HEK293T (cell line): ENCODE measurements around the gene OVCH1.
"Not testable (repeated sequence)": the region's sequence is repeated elsewhere in the genome, so short reads cannot be mapped to it uniquely, and the experiment has no call there.

Experiments used
- CTCF ChIA-PET: fragments of 350-600 bp; formaldehyde crosslinking; extraction: SDS; loops from one replicate; lab custom pipeline; 2021; ENCODE audit warnings: antibody characterized with exemption, inconsistent platforms; lab: Yijun Ruan, JAX
- POLR2A ChIA-PET: fragments of 350-600 bp; formaldehyde crosslinking; extraction: SDS; loops from one replicate; lab custom pipeline; 2020; ENCODE audit warnings: antibody characterized with exemption, inconsistent platforms; lab: Yijun Ruan, JAX
- DNase-seq: peaks from one replicate; pipeline ENCODE4 v3.0.0; 2012; ENCODE audit warnings: mixed read lengths; ENCODE audit errors: extremely low spot score
- ARNT ChIP-seq: fragments of 450-650 bp; IDR thresholded peaks from 2 replicates; pipeline ENCODE4 v1.6.1; 2017; ENCODE audit warnings: mild to moderate bottlenecking
- BHLHE40 ChIP-seq: fragments of 450-650 bp; IDR thresholded peaks from 2 replicates; pipeline ENCODE4 v1.6.1; 2016; ENCODE audit warnings: mild to moderate bottlenecking, moderate library complexity, borderline replicate concordance
- CTBP1 ChIP-seq: fragments of 450-650 bp; IDR thresholded peaks from 2 replicates; pipeline ENCODE4 v1.6.1; 2016; ENCODE audit warnings: borderline replicate concordance
- ELF4 ChIP-seq: fragments of 450-650 bp; IDR thresholded peaks from 2 replicates; pipeline ENCODE4 v1.6.1; 2017; ENCODE audit warnings: antibody characterized with exemption
- FOXA1 ChIP-seq: fragments of 450-650 bp; IDR thresholded peaks from 2 replicates; pipeline ENCODE4 v1.6.1; 2016; ENCODE audit warnings: mild to moderate bottlenecking
- FOXK2 ChIP-seq: fragments of 450-650 bp; IDR thresholded peaks from 2 replicates; pipeline ENCODE4 v1.6.1; 2016; ENCODE audit warnings: mild to moderate bottlenecking
- FOXM1 ChIP-seq: fragments of 450-650 bp; IDR thresholded peaks from 2 replicates; pipeline ENCODE4 v1.6.1; 2017; ENCODE audit warnings: mild to moderate bottlenecking, borderline replicate concordance
- HDGF ChIP-seq: fragments of 450-650 bp; IDR thresholded peaks from 2 replicates; pipeline ENCODE4 v1.6.1; 2017; ENCODE audit warnings: antibody characterized with exemption, borderline replicate concordance
- L3MBTL2 ChIP-seq: fragments of 450-650 bp; conservative IDR thresholded peaks from 2 replicates; pipeline ENCODE4 v1.6.1; 2016; ENCODE audit warnings: mild to moderate bottlenecking
- LEF1 ChIP-seq: fragments of 450-650 bp; IDR thresholded peaks from 2 replicates; pipeline ENCODE4 v1.6.1; 2017; ENCODE audit warnings: mild to moderate bottlenecking, borderline replicate concordance
- NFRKB ChIP-seq: fragments of 450-650 bp; IDR thresholded peaks from 2 replicates; pipeline ENCODE4 v1.6.1; 2016; ENCODE audit warnings: mild to moderate bottlenecking, moderate library complexity
- PKNOX1 ChIP-seq: fragments of 450-650 bp; IDR thresholded peaks from 2 replicates; pipeline ENCODE4 v1.6.1; 2016
- SP1 ChIP-seq: fragments of 450-650 bp; IDR thresholded peaks from 2 replicates; pipeline ENCODE4 v1.6.1; 2017
- SUZ12 ChIP-seq: fragments of 450-650 bp; IDR thresholded peaks from 2 replicates; pipeline ENCODE4 v1.6.1; 2016; ENCODE audit warnings: mild to moderate bottlenecking
- TARDBP ChIP-seq: fragments of 450-650 bp; IDR thresholded peaks from 2 replicates; pipeline ENCODE4 v1.6.1; 2016
- ZNF384 ChIP-seq: fragments of 450-650 bp; IDR thresholded peaks from 2 replicates; pipeline ENCODE4 v1.6.1; 2016

OVCH1 gene

DNA sequence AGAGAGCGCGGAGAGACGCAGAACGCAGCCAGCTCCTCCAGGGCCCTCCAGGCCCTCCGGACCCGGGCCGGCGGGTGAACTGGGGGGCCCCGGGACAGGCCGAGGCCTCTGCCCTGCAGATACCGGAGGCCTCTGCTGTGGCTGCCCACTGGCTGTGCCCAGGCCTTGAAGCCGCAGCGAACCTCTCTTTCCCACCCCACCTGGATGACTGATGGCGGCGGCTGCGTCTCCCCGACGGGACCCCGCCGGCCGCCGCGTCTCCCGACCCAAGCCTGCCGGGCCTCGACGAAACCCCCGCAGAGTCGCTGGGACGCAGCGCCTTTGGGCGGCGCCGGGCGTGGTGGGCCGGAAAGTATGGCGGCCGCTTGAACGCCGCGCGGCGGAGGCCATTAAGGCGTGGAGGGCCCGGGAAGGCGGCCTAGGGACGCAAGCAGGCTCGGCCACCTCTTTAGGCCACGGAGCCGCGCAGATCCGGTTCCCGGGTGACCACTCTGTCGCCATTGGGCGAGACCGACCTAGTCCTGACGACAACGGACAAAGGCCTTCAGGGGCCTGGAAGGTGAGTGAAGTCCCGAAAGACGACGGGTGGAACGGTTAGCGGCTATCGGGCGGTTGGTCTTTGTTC is 108.1 kb downstream of the OVCH1 start:
- DNase-seq = no peak
- POLR2A ChIA-PET = no interaction called here
- no peak for TF ChIP-seq ELF4
- no peak for TF ChIP-seq SP1
- TF ChIP-seq PKNOX1 = no peak
- no peak for TF ChIP-seq FOXA1
- TF ChIP-seq BHLHE40 = no peak
- TF ChIP-seq CTBP1 = no peak
- no peak for TF ChIP-seq SUZ12
- no peak for TF ChIP-seq LEF1
- no peak for TF ChIP-seq NFRKB
- no peak for TF ChIP-seq FOXM1
- no peak for TF ChIP-seq HDGF
- no peak for TF ChIP-seq ZNF384
- no peak for TF ChIP-seq ARNT
- no peak for TF ChIP-seq L3MBTL2
- TF ChIP-seq TARDBP = no peak
- TF ChIP-seq FOXK2 = no peak
- CTCF ChIA-PET = no interaction called here

GRCh38 chr12:29386084-29386680 is 111.3 kb downstream of the OVCH1 start:
- POLR2A ChIA-PET = interaction anchor here (0.6 kb wide), 1 partner anchor 148 kb away, joined by 3 read pairs; no protein-coding TSS in a partner anchor
- CTCF ChIA-PET, DNase-seq: not testable (repeated sequence)

DNA sequence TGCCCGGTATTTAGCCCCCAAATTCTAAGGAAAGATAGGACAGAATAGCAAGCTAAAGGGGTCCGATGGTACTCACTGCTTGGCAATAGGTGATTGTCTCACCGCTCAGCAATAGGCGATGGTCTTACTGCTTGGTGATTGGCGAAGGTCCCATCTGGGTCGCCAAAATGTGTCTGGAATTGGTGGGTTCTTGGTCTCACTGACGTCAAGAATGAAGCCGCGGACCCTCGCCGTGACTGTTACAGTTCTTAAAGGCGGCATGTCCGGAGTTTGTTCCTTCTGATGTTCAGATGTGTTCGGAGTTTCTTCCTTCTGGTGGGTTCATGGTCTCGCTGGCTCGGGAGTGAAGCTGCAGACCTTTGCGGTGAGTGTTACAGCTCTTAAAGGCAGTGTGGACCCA is 112.3 kb downstream of the OVCH1 start:
- CTCF ChIA-PET, POLR2A ChIA-PET, DNase-seq: not testable (repeated sequence)

GRCh38 chr12:29382251-29382650 is 115.2 kb downstream of the OVCH1 start:
- ChIA-PET CTCF (no interaction called here), POLR2A (no interaction called here)
- DNase-seq = no peak
- TF ChIP-seq SUZ12 = no peak
- no peak for TF ChIP-seq ARNT
- no peak for TF ChIP-seq SP1
- no peak for TF ChIP-seq ZNF384
- no peak for TF ChIP-seq BHLHE40
- TF ChIP-seq FOXM1 = no peak
- TF ChIP-seq FOXA1 = no peak
- TF ChIP-seq L3MBTL2 = no peak
- no peak for TF ChIP-seq NFRKB
- TF ChIP-seq TARDBP = no peak
- TF ChIP-seq LEF1 = no peak

DNA sequence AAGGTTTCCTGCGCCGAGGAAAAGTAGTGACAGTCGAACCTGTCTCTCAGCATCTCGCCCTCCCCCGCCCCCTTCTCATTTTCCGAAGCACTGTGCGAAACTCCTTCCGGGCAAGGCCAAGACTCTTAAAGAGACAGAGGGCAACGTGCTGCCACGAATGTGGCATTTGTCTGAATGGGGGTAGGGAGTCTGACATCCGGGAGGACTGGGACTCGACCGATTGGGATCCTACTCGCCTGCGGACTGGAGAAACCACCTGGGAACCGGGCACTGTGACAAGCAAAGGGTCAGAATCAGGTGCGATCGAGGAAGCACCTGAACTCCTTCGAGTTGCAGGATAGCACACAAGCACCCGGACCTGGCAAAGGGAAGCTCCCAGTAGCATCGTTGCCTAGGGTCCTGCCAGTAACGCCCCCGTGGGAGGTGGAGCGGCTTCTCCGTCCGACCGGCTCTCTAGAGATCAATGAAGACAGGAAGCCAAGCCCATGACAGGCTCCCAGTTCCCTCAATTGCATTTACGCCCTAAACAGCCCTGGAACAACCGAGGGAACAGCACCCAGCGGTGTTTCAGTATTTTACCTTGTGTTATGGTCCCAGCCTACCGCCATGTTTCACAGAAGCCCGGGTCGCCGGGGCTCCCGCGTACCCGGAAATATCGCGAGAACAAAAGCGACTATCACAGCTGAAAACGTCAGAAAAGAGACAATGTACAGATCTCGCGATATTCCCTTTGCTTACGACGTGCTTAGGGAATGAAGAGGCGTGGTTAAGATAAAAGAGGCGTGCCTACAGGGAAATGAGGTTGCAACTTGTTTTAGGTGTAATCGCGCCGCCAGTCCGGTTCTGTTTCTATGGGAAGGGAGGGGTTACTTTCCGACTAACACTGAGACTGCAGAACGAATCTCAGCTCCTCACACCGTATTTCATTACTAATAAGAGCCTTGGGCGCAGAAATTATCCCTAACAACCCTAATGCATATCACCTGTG is 116.7 kb downstream of the OVCH1 start, which contains the start of gene ERGIC2:
Gene ERGIC2, minus strand, starts transcription at position 637 of the 988 bp plus-strand sequence. CDS start 9,539 bp downstream, outside the sequence.
- DNase-seq = peak; percentile 93
- CTCF ChIA-PET = no interaction called here
- TF ChIP-seq L3MBTL2 = peak; percentile 54; the same call in 1 of the 2 replicates
- TF ChIP-seq SP1 = peak; percentile 85; the same call in 1 of the 2 replicates
- TF ChIP-seq ZNF384 = no peak
- TF ChIP-seq CTBP1 = no peak
- TF ChIP-seq NFRKB = peak; percentile 38; the same call in 1 of the 2 replicates
- TF ChIP-seq ELF4 = peak; percentile 38; the same call in 1 of the 2 replicates
- POLR2A ChIA-PET = interaction anchor here (0.8 to 1.1 kb wide), 2 partner anchors 14 to 63 kb away, joined by 3 read pairs; no protein-coding TSS in a partner anchor
